HL-60 (cell line): ENCODE data around the gene ESPNL.

Source experiments
- DNase-seq, 2 experiments: peaks; one replicate each; pipeline ENCODE4 v3.0.0-alpha.2; 2010 to 2020; ENCODE audit warnings: low read depth in 1 of 2, low spot score in 1 of 2
- H3K27ac ChIP-seq: fragments of 250-450 bp; sonication (Bioruptor Pico); replicated peaks from 2 replicates; pipeline ENCODE4 v1.5.1; 2020; ENCODE audit warnings: mild to moderate bottlenecking, moderate library complexity
- H3K27me3 ChIP-seq: fragments of 250-450 bp; sonication (Bioruptor Pico); 2 replicates; pipeline ENCODE4 v1.5.1; 2021; ENCODE audit warnings: mild to moderate bottlenecking, moderate library complexity; ENCODE audit not compliant: insufficient read depth, poor library complexity, severe bottlenecking
- H3K4me3 ChIP-seq: replicated peaks from 2 replicates; pipeline ENCODE4 v1.5.1; 2011; ENCODE audit warnings: mild to moderate bottlenecking, control low read depth, low read length; ENCODE audit not compliant: insufficient read depth
- GABPA ChIP-seq: IDR thresholded peaks from 2 replicates; pipeline ENCODE4 v1.6.1; 2012; ENCODE audit warnings: low read depth
- POLR2AphosphoS5 ChIP-seq: IDR thresholded peaks from 2 replicates; pipeline ENCODE4 v1.6.1; 2012; ENCODE audit warnings: low read depth
- SPI1 ChIP-seq: IDR thresholded peaks from 2 replicates; pipeline ENCODE4 v1.6.1; 2012; ENCODE audit warnings: low read depth, mild to moderate bottlenecking, borderline replicate concordance
- TF ChIP-seq, protein P1 (sequence below): IDR thresholded peaks from one replicate; pipeline ENCODE4 v1.5.1; 2011; ENCODE audit warnings: low read length, control low read depth, inconsistent platforms; ENCODE audit not compliant: insufficient read depth
- TF ChIP-seq, protein P2 (sequence below): IDR thresholded peaks from 2 replicates; pipeline ENCODE4 v1.6.1; 2012; ENCODE audit warnings: low read depth; ENCODE audit not compliant: insufficient replicate concordance

The ESPNL gene

DNA sequence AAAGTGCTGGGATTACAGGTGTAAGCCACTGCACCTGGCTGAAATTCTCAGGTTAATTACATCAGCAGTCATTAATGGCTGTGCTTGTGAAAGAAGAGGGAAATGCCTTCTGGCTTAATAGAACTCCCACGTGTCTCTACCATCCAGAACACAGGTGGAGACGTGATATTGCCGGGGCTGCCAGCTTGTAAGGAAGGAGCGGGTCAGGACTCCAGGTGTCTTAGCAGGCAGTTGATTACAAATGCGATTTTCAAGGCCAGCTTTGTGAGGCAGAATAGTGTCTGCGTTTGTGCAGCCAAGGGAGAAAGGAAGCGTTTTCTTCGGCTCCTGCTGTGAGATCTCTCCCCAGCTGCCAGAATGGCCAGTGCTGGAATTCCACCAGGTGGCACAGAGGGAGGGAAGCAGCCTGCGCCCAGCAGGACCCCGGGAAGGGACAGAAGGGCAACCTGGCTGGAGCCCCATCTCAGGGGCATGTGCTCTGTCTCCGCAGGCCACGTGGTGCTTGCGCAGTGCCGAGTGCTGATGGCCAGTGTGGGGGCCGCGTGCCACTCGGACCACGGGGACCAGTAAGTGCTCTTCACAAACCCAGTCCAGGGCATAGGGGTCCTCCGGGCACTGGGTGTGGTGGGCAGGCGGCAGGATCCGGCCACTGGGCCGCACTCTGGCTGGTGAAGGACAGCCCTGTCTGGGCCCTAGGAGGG lies 3.7 kb upstream of the ESPNL start:
- Histone ChIP-seq H3K4me3 (no peak overlapping the region), H3K27me3 (no peaks in the 10 kb centered on the region), H3K27ac (no peak overlapping the region)
- DNase-seq = no peak
- TF ChIP-seq, protein P1, sequence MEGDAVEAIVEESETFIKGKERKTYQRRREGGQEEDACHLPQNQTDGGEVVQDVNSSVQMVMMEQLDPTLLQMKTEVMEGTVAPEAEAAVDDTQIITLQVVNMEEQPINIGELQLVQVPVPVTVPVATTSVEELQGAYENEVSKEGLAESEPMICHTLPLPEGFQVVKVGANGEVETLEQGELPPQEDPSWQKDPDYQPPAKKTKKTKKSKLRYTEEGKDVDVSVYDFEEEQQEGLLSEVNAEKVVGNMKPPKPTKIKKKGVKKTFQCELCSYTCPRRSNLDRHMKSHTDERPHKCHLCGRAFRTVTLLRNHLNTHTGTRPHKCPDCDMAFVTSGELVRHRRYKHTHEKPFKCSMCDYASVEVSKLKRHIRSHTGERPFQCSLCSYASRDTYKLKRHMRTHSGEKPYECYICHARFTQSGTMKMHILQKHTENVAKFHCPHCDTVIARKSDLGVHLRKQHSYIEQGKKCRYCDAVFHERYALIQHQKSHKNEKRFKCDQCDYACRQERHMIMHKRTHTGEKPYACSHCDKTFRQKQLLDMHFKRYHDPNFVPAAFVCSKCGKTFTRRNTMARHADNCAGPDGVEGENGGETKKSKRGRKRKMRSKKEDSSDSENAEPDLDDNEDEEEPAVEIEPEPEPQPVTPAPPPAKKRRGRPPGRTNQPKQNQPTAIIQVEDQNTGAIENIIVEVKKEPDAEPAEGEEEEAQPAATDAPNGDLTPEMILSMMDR = no peak
- TF ChIP-seq, protein P2, sequence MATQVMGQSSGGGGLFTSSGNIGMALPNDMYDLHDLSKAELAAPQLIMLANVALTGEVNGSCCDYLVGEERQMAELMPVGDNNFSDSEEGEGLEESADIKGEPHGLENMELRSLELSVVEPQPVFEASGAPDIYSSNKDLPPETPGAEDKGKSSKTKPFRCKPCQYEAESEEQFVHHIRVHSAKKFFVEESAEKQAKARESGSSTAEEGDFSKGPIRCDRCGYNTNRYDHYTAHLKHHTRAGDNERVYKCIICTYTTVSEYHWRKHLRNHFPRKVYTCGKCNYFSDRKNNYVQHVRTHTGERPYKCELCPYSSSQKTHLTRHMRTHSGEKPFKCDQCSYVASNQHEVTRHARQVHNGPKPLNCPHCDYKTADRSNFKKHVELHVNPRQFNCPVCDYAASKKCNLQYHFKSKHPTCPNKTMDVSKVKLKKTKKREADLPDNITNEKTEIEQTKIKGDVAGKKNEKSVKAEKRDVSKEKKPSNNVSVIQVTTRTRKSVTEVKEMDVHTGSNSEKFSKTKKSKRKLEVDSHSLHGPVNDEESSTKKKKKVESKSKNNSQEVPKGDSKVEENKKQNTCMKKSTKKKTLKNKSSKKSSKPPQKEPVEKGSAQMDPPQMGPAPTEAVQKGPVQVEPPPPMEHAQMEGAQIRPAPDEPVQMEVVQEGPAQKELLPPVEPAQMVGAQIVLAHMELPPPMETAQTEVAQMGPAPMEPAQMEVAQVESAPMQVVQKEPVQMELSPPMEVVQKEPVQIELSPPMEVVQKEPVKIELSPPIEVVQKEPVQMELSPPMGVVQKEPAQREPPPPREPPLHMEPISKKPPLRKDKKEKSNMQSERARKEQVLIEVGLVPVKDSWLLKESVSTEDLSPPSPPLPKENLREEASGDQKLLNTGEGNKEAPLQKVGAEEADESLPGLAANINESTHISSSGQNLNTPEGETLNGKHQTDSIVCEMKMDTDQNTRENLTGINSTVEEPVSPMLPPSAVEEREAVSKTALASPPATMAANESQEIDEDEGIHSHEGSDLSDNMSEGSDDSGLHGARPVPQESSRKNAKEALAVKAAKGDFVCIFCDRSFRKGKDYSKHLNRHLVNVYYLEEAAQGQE = no peak
- TF ChIP-seq SPI1 = no peak
- TF ChIP-seq POLR2AphosphoS5 = no peak
- no peak for TF ChIP-seq GABPA

DNA sequence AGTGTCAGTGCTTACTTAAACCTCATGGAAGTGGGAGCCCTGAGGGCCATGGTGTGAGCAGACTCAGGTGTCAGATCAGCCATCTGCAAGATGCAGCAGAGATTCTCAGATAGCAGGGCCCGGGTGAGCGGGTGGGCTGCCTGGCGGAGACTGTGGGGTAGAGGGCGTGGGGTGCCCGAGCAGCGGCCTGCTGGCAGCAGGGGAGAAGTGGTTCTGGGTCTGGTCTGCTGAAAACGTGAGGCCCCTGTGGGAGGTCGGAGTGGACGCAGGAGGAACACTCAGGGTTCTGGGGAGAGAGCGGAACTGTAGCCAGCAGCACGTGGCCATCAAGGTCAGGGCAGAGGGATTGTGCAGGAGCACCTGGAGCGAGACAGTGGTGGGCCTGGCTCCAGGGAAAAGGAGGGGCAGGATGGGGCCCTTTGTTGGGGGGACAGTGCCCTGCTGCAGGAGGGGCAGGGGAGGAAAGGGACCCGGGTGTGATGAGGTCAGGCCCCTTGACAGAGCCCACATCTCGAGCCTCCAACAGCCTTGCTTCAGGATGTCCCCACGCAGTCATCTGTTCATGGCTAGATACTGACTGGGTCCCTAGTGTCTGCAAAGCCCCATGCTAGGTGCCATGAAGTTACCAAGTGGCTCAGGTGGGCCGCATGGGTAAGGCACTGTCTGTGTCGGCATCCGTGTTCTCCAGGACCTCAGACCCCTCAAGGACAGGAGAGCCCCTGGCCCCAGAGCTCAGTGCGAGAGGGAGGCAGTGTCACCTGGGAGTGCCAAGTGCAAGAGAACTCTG lies 2.7 kb upstream of the ESPNL start:
- Histone ChIP-seq H3K27me3 (no peaks in the 10 kb centered on the region), H3K27ac (no peak overlapping the region), H3K4me3 (no peak overlapping the region)
- TF ChIP-seq GABPA = no peak
- DNase-seq = no peak

DNA sequence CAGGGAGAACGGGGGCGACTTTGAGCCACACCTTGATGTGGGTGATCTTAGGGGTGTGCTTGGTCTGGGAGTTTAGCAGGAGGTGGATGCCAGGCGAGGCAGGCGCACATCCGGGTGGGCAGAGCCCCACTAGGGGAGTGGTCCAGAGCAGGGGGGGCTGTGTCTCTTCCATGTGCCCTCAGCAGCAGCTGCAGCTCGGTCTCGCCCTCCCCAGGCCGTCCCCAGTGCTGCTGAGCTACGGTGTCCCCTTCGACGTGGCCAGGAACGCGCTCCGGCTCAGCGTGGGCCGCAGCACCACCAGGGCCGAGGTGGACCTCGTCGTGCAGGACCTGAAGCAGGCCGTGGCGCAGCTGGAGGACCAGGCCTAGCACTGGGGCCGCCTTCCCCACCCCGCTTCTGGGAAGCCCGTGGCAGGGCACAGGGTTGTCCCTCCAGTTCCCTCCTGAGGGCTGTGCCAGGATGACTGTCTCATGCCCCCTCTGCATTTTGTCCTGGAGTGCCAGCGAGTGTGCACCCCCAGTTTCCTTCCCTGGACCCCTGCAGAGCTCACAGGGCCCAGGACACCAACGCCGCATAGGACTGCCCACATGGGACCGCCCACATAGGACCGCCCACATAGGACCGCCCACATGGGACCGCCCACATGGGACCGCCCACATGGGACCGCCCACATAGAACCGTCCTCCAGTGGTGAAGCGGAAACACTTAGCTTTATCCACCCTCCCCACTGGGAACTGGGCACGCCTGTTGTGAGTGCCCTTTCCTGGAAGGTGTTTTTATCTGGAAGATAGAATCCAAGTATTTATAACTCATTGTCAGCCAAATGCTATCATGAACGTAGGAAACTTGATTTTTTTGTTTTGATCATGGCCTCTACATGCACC lies 1.9 kb upstream of the ESPNL start:
- DNase-seq = peak; percentile 60 to 65
- Histone ChIP-seq H3K27ac (no peak overlapping the region), H3K4me3 (no peak overlapping the region), H3K27me3 (no peaks in the 10 kb centered on the region)
- TF ChIP-seq POLR2AphosphoS5 = no peak
- no peak for TF ChIP-seq SPI1
- TF ChIP-seq GABPA = no peak
- TF ChIP-seq, protein P2 = no peak
- TF ChIP-seq, protein P1 = no peak
